GM12865 (cell line): ENCODE data around the gene KIAA0513.

Source experiments
- DNase-seq: peaks from one replicate; pipeline ENCODE4 v3.0.0; 2010; ENCODE audit warnings: low read depth
- H3K4me3 ChIP-seq: 2 replicates; pipeline ENCODE4 v1.5.1; 2011; ENCODE audit warnings: mild to moderate bottlenecking, low read depth, low read length, control low read depth
- TF ChIP-seq, protein P1 (sequence below): IDR thresholded peaks from 2 replicates; pipeline ENCODE4 v1.5.1; 2011; ENCODE audit warnings: low read length, control low read depth, low read depth, inconsistent platforms; ENCODE audit not compliant: insufficient read depth; ENCODE audit errors: missing control alignments

KIAA0513 gene

DNA sequence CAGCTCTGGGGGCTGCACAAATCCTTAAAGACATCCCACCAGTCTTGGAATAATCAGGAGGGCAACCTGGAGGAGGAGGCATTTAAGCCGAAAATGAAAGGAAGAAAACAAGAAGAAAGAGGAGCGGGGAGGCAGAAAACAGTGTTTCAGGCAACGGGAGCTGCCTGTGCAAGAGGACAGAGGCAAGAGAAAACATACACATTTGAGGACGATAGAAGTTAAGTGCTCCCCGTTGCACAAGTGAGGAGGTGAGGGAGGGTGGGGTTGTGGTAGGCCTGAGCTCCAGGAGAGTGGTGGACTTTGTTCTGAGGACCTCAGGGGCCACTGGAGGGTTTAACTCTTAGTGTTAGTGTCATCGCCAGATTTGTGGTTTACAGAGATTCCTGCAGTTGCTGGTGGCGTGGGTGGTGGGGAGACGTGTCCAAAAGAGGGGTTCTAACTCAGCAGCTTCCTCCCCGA is 112.3 kb downstream of the KIAA0513 start:
- DNase-seq = no peak
- no peak overlapping the region for H3K4me3 ChIP-seq
- TF ChIP-seq, protein P1, sequence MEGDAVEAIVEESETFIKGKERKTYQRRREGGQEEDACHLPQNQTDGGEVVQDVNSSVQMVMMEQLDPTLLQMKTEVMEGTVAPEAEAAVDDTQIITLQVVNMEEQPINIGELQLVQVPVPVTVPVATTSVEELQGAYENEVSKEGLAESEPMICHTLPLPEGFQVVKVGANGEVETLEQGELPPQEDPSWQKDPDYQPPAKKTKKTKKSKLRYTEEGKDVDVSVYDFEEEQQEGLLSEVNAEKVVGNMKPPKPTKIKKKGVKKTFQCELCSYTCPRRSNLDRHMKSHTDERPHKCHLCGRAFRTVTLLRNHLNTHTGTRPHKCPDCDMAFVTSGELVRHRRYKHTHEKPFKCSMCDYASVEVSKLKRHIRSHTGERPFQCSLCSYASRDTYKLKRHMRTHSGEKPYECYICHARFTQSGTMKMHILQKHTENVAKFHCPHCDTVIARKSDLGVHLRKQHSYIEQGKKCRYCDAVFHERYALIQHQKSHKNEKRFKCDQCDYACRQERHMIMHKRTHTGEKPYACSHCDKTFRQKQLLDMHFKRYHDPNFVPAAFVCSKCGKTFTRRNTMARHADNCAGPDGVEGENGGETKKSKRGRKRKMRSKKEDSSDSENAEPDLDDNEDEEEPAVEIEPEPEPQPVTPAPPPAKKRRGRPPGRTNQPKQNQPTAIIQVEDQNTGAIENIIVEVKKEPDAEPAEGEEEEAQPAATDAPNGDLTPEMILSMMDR = no peak

DNA sequence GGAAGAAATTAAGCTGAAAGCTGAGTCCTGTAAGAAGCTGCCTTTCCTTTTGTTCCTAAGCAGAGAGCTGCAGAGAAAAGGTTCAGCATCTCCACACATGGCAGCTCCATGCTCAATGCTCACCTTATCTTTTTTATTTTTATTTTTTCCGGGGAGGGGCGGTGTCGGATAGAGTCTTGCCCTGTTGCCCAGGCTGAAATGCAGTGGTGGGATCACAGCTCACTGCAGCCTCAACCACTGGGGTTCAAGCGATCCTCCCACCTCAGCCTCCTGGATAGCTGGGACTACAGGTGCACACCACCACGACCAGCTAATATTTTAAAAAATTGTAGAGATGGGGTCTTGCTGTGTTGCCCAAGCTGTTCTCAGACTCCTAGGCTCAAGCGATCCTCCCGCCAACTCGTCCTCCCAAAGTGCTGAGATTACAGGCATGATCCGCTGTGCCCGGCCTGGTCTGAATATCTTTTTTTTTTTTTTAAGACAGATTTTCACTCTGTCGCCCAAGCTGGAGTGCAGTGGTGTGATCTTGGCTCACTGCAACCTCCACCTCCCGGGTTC is 112.9 kb downstream of the KIAA0513 start:
- no peak for DNase-seq
- no peak overlapping the region for H3K4me3 ChIP-seq
- TF ChIP-seq, protein P1 = no peak

DNA sequence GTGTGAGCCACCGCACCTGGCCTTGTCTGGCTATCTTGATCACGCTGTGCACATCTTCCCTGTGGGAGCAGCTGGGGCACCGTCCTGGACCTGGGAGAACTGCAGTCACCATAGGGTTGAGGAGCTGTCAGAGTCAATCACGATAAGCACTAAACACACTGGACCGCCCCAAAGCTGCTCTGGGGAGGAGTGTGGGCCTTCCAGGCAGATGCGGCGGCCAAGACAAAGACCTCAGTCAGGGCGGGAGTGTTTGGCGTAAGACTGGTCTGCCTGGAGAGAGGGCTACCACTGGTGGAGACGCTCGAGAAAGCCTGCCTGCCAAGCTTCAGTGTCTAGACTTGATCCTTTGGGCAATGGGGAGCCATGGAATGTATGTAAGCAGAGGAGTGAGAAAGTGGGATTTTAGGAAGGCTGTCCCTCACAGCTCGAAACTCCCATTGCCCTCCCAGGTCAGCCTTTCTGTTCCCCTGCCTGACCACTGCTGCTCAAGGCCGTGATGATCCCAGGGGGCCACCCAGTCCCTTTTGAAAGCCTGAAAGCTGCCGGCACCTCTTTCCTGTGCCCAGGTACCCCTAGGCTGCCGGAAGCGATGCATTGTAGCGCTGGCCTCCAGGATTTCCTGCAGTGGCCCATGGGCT is 114.0 kb downstream of the KIAA0513 start:
- H3K4me3 ChIP-seq = no peak overlapping the region
- TF ChIP-seq, protein P1 = no peak
- no peak for DNase-seq

DNA sequence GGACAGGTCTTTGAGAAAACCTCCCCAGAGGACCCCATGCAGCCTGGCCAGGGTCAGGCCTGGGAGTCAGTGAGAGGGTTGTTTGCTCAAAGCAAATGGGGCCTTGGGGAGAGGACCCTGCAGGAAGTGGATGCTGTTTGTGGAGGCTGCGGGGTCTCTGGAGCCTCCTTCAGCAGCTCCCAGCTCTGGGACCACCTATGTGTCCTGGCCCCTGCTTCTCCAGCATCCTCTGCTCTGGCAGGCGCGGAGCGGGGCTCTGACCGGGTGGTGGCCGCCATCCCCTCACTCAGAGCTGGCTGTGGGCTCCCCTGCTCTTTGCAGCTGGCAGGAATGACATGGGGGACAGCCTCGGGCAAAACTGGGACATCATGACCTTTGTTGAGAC is 114.5 kb downstream of the KIAA0513 start:
- no peak overlapping the region for H3K4me3 ChIP-seq
- DNase-seq = no peak
- TF ChIP-seq, protein P1 = no peak

DNA sequence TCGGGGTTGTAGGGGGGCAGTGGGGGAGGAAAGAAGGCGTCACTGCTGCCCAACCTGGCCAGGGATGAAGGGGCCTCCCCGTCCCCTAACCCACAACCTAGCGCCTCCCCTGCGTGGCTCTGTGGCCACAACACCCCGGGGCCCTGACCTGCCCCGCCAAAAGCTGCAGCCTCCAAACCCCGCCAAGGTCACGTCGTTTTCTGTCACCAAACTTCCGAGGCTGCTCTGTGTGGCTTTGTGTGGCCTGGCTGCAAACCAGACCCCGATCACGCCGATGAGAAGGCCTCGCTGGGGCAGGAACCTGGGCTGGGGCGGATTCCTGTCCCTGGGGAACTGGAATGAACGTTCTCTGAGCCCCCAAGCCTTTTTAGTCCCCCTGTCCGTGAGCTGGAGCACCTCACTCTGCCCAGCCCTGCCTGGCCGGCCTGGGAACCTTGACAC is 115.2 kb downstream of the KIAA0513 start:
- TF ChIP-seq, protein P1 = no peak
- no peak for DNase-seq
- no peak overlapping the region for H3K4me3 ChIP-seq
